ENCODE data around the gene CEBPG. TPM values are rescaled to one million over a fixed set of nuclear protein-coding genes. Genes with fewer than 3 reads are reported as not detected.

The CEBPG gene
- 31.6 and 33.1 TPM in 2 replicates for total RNA-seq (2014; rRNA removed; shearing (Covaris generic))

- DNase-seq (ENCODE audit: low spot score), result peak; percentile 77
These were observed at the start of gene CEBPG for GRCh38 chr19:33373453-33374235. Gene CEBPG (plus strand): TSS chr19:33373709. CDS start chr19:33379240, 5,531 bp downstream.

GRCh38 chr19:33324628-33325027 is 48.9 kb upstream of the CEBPG start:
- DNase-seq (ENCODE audit: low spot score), result no peak

- no peak for DNase-seq (ENCODE audit: low spot score)
These were observed 47.6 kb upstream of the CEBPG start for GRCh38 chr19:33325920-33326319.

GRCh38 chr19:33329060-33329459 is 44.4 kb upstream of the CEBPG start:
- no peak for DNase-seq (ENCODE audit: low spot score)

- no peak for DNase-seq (ENCODE audit: low spot score)
These were observed 43.8 kb upstream of the CEBPG start for GRCh38 chr19:33329736-33330135.

- no peak for DNase-seq (ENCODE audit: low spot score)
These were observed 41.3 kb upstream of the CEBPG start for GRCh38 chr19:33332248-33332647.

- DNase-seq (ENCODE audit: low spot score), result no peak
These were observed 40.4 kb upstream of the CEBPG start for GRCh38 chr19:33333151-33333550.

- no peak for DNase-seq (ENCODE audit: low spot score)
These were observed 39.9 kb upstream of the CEBPG start for GRCh38 chr19:33333642-33334041.

GRCh38 chr19:33334271-33334670 is 39.2 kb upstream of the CEBPG start:
- no peak for DNase-seq (ENCODE audit: low spot score)

GRCh38 chr19:33335446-33335845 is 38.1 kb upstream of the CEBPG start:
- no peak for DNase-seq (ENCODE audit: low spot score)

- no peak for DNase-seq (ENCODE audit: low spot score)
These were observed 34.2 kb upstream of the CEBPG start for GRCh38 chr19:33339016-33339984.

GRCh38 chr19:33340991-33341390 is 32.5 kb upstream of the CEBPG start:
- DNase-seq (ENCODE audit: low spot score), result no peak

- DNase-seq (ENCODE audit: low spot score), result no peak
These were observed 30.2 kb upstream of the CEBPG start for GRCh38 chr19:33343301-33343700.

GRCh38 chr19:33343859-33344572 is 29.5 kb upstream of the CEBPG start:
- no peak for DNase-seq (ENCODE audit: low spot score)

- no peak for DNase-seq (ENCODE audit: low spot score)
These were observed 29.0 kb upstream of the CEBPG start for GRCh38 chr19:33344573-33344925.

GRCh38 chr19:33345163-33345562 is 28.3 kb upstream of the CEBPG start:
- no peak for DNase-seq (ENCODE audit: low spot score)

GRCh38 chr19:33346665-33347064 is 26.8 kb upstream of the CEBPG start:
- no peak for DNase-seq (ENCODE audit: low spot score)

GRCh38 chr19:33347300-33347699 is 26.2 kb upstream of the CEBPG start:
- no peak for DNase-seq (ENCODE audit: low spot score)

- peak; percentile 69 for DNase-seq (ENCODE audit: low spot score)
These were observed 25.1 kb upstream of the CEBPG start for GRCh38 chr19:33348301-33349010.

GRCh38 chr19:33349319-33350289 is 23.9 kb upstream of the CEBPG start:
- no peak for DNase-seq (ENCODE audit: low spot score)

Measured in A172 (cell line).